HEK293 (cell line): ENCODE results near the gene AMPH.

Experiments used
- ATF2 ChIP-seq: fragments of 450-650 bp; formaldehyde crosslinking; IDR thresholded peaks from 2 replicates; pipeline ENCODE4 v1.5.1; 2016; ENCODE audit warnings: missing biosample characterization, missing genetic modification characterization, low read depth
- CTCF ChIP-seq: fragments of 450-650 bp; formaldehyde crosslinking; IDR thresholded peaks from 2 replicates; pipeline ENCODE4 v1.5.1; 2016; ENCODE audit warnings: missing biosample characterization, missing genetic modification characterization
- HOXD13 ChIP-seq: sonication (generic); formaldehyde crosslinking; IDR thresholded peaks from 2 replicates; pipeline ENCODE4 v1.8.0; 2022; ENCODE audit warnings: missing genetic modification reagents, borderline replicate concordance
- PRDM6 ChIP-seq: fragments of 450-650 bp; formaldehyde crosslinking; IDR thresholded peaks from 2 replicates; pipeline ENCODE4 v1.5.1; 2017; ENCODE audit warnings: missing biosample characterization, missing genetic modification characterization
- REST ChIP-seq: fragments of 450-650 bp; formaldehyde crosslinking; IDR thresholded peaks from 2 replicates; pipeline ENCODE4 v1.5.1; 2016; ENCODE audit warnings: missing biosample characterization, missing genetic modification characterization
- ZFP69B ChIP-seq: fragments of 450-650 bp; formaldehyde crosslinking; IDR thresholded peaks from 2 replicates; pipeline ENCODE4 v1.5.1; 2016; ENCODE audit warnings: missing biosample characterization, missing genetic modification characterization
- ZNF274 ChIP-seq, 2 experiments: fragments of 200-500 bp in 1 of 2; fragments of 450-650 bp in 1 of 2; sonication (Bioruptor generic) in 1 of 2; formaldehyde crosslinking in 1 of 2; IDR thresholded peaks; 2 replicates each; pipeline versions ENCODE4 v1.5.1 to v1.6.1; 2014 to 2016; ENCODE audit warnings: borderline replicate concordance in 1 of 2, inconsistent platforms in 1 of 2, low read length in 1 of 2, missing biosample characterization in 1 of 2, missing genetic modification characterization in 1 of 2
- ZNF426 ChIP-seq: fragments of 450-650 bp; formaldehyde crosslinking; IDR thresholded peaks from 2 replicates; pipeline ENCODE4 v1.5.1; 2017; ENCODE audit warnings: missing biosample characterization, missing genetic modification characterization, mild to moderate bottlenecking, inconsistent platforms, moderate library complexity
- ZNF449 ChIP-seq: fragments of 450-650 bp; formaldehyde crosslinking; IDR thresholded peaks from 2 replicates; pipeline ENCODE4 v1.5.1; 2017; ENCODE audit warnings: missing biosample characterization, mild to moderate bottlenecking, missing genetic modification characterization, moderate library complexity

GRCh38 chr7:38541440-38541839 is 89.7 kb downstream of the AMPH start:
- no peak for TF ChIP-seq ZNF426 (tag by site-specific recombination)
- TF ChIP-seq REST (tag by site-specific recombination), result no peak
- TF ChIP-seq CTCF (tag by site-specific recombination), result no peak
- 0 out of 2 replicates have a peak, but pooled peaks have one; percentile 8 for TF ChIP-seq ATF2 (tag by site-specific recombination)
- TF ChIP-seq HOXD13 (CRISPR knock-in tag), result no peak
- TF ChIP-seq ZFP69B, result no peak
- TF ChIP-seq PRDM6, result no peak
- no peak for TF ChIP-seq ZNF274 (IDR thresholded peaks at IDR 0.05; ENCODE audit: low read length)
- no peak for TF ChIP-seq ZNF274 (tag by site-specific recombination; IDR thresholded peaks at IDR 0.05; ENCODE audit: borderline replicate concordance)
- TF ChIP-seq ZNF449 (tag by site-specific recombination), result no peak
